ENCODE measurements around the gene NCAM1.

Gene NCAM1

DNA sequence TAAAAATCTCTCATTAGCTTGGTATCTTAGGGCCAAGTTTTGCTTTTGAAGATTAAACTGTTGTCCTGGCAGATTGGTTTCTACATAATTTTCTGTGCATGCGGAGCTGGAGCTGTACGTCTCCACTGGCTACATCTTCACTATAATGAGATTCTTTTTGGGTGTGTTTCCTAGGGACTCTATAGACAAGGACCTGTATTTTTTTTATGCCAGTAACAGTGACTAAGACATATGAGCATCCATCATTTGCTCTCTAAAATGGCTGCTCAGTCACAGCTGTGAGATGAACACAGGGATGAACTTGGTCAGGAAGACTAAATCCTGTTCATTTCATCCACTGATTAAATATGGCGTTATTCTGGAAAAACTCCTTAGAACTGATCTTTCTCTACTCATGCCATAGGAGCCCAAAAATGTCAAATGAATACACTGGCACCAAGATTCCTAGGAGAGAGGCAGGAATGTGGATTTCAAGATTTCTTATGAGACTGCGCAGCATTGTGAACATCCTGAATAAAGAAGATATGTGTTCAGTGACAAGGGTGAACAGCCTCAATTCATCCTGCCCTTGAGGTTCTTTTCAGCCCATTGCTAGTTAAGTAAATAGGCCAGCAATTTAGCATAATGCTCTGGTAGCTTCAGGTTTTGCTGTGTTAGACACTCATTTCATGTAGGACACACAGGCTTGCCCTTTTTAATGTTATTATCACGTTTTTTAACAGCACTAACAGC is 168.2 kb downstream of the NCAM1 start:
- no peak overlapping the region for H3K18ac ChIP-seq (ENCODE audit: low read depth in 1 of 2, low read length in 2 of 2)
- H4K91ac ChIP-seq (ENCODE audit: low read length): no peak overlapping the region
- H3K4ac ChIP-seq (ENCODE audit: low read depth in 1 of 2, low read length in 2 of 2): no peak overlapping the region
- no peaks in the 10 kb centered on the region for H3K36me3 ChIP-seq (ENCODE audit: control insufficient read depth in 1 of 2, insufficient read depth in 2 of 2, low read depth in 1 of 2, low read length in 2 of 2)
- no peak overlapping the region for H2AFZ ChIP-seq (ENCODE audit: low read depth, low read length)
- no peak for DNase-seq
- H3K79me1 ChIP-seq (replicated peaks; ENCODE audit: low read length, poor library complexity, severe bottlenecking): no peaks in the 10 kb centered on the region
- H3K9ac ChIP-seq (ENCODE audit: low read length): no peak overlapping the region
- no peak overlapping the region for H4K8ac ChIP-seq (ENCODE audit: low read length)
- H3K27ac ChIP-seq (ENCODE audit: low read length, poor library complexity, severe bottlenecking): no peak overlapping the region
- H3K14ac ChIP-seq (ENCODE audit: low read length in 2 of 2): no peak overlapping the region
- H2BK15ac ChIP-seq (ENCODE audit: low read depth, poor library complexity, severe bottlenecking): no peak overlapping the region
- WGBS: 100% methylated on average over 3 of the region's 5 CpGs
- H2BK120ac ChIP-seq (ENCODE audit: low read depth, low read length): no peak overlapping the region
- no peaks in the 10 kb centered on the region for H3K4me1 ChIP-seq (ENCODE audit: control insufficient read depth, insufficient read depth, low read depth, low read length)
- H2BK12ac ChIP-seq (ENCODE audit: low read length in 2 of 2): no peak overlapping the region
- no peaks in the 10 kb centered on the region for H3K9me3 ChIP-seq (ENCODE audit: control insufficient read depth, low read length)
- H2AK5ac ChIP-seq (ENCODE audit: low read length, severe bottlenecking): no peak overlapping the region
- no peak overlapping the region for H2BK5ac ChIP-seq (ENCODE audit: low read depth, low read length, poor library complexity, severe bottlenecking)
- no peak overlapping the region for H3K4me2 ChIP-seq (ENCODE audit: low read length, poor library complexity, severe bottlenecking)
- no peak overlapping the region for H3K23ac ChIP-seq (ENCODE audit: low read length in 2 of 2)
- H3K27me3 ChIP-seq (ENCODE audit: control insufficient read depth in 1 of 2, insufficient read depth in 1 of 2, low read length in 2 of 2): peaks cover 0 to 9% of the 10 kb centered on the region in 2 experiments
- H3K4me3 ChIP-seq (ENCODE audit: insufficient read depth in 1 of 2, low read depth in 1 of 2, low read length in 2 of 2): no peak overlapping the region

DNA sequence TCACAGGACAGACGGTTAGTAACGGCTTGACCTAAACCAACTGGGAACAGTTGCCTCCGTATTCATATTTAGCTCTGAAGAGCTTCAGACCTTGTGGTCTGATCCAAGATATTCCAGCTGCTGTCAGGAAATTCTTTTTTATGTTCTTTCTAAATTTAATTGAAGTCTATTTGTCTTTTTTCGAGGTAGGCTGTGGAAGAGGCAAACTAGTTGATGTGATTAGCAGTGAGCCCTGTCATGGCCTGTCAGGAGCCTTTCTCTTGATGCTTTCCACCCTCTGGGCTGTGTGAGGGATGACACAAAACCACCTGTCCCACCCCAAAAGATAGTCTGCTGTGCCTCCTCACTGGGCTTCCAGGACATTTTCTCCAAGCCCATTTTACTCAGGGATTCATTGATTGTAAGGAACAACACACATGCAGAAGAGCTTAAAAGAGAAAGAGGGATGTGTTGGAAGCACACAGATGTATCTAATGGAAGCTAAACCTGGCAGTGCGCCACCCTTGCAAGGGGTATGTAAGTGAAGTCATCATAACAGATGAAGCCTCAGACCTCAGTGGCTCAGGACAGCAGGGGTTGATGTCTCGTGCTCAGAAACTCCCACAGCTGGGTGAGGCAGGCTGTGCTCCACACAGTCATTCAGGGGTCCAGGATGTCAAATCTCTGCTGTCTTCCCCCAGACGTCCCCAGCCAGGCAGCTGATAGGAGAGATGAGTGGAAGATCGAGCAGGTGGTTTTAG is 170.0 kb downstream of the NCAM1 start:
- Histone ChIP-seq H4K91ac (ENCODE audit: low read length) (no peak overlapping the region), H2BK5ac (ENCODE audit: low read depth, low read length, poor library complexity, severe bottlenecking) (no peak overlapping the region), H2AFZ (ENCODE audit: low read depth, low read length) (no peak overlapping the region), H3K9ac (ENCODE audit: low read length) (no peak overlapping the region), H3K4me2 (ENCODE audit: low read length, poor library complexity, severe bottlenecking) (no peak overlapping the region), H2BK15ac (ENCODE audit: low read depth, poor library complexity, severe bottlenecking) (no peak overlapping the region), H2AK5ac (ENCODE audit: low read length, severe bottlenecking) (no peak overlapping the region), H4K8ac (ENCODE audit: low read length) (peak overlapping the region; percentile 63), H3K79me1 (replicated peaks; ENCODE audit: low read length, poor library complexity, severe bottlenecking) (no peaks in the 10 kb centered on the region), H3K18ac (ENCODE audit: low read depth in 1 of 2, low read length in 2 of 2) (no peak overlapping the region), H3K4ac (ENCODE audit: low read depth in 1 of 2, low read length in 2 of 2) (no peak overlapping the region), H3K4me1 (ENCODE audit: control insufficient read depth, insufficient read depth, low read depth, low read length) (no peaks in the 10 kb centered on the region), H3K4me3 (ENCODE audit: insufficient read depth in 1 of 2, low read depth in 1 of 2, low read length in 2 of 2) (no peak overlapping the region), H2BK12ac (ENCODE audit: low read length in 2 of 2) (peak overlapping the region in 1 of 2 experiments; percentile 31), H3K36me3 (ENCODE audit: control insufficient read depth in 1 of 2, insufficient read depth in 2 of 2, low read depth in 1 of 2, low read length in 2 of 2) (no peaks in the 10 kb centered on the region), H3K14ac (ENCODE audit: low read length in 2 of 2) (no peak overlapping the region), H3K27me3 (ENCODE audit: control insufficient read depth in 1 of 2, insufficient read depth in 1 of 2, low read length in 2 of 2) (peaks cover 0 to 14% of the 10 kb centered on the region in 2 experiments), H2BK120ac (ENCODE audit: low read depth, low read length) (no peak overlapping the region), H3K23ac (ENCODE audit: low read length in 2 of 2) (peak overlapping the region in 1 of 2 experiments; percentile 79), H3K9me3 (ENCODE audit: control insufficient read depth, low read length) (no peaks in the 10 kb centered on the region), H3K27ac (ENCODE audit: low read length, poor library complexity, severe bottlenecking) (no peak overlapping the region)
- WGBS: 90% methylated on average over 8 of the region's 8 CpGs
- no peak for DNase-seq

DNA sequence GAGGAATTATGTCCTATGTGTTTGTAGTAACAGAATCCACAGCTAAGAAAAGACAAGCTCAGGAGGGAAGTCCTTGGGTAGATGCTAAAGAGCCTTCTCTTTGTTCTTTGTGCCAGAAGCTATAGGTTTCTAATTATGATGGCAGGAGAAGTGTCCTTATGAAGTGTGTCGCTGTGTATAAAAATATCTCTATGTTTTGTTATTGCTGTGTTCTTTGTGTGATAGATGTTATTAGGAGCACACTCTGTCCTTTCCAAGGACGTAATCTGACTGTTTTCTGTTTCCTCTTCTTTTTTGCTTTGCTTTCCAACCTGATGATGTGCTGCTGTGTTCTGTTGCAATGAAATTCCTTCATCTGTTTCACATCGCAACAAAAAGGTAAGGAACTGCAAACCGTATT is 171.9 kb downstream of the NCAM1 start:
- Histone ChIP-seq H2BK5ac (ENCODE audit: low read depth, low read length, poor library complexity, severe bottlenecking) (no peak overlapping the region), H3K36me3 (ENCODE audit: control insufficient read depth in 1 of 2, insufficient read depth in 2 of 2, low read depth in 1 of 2, low read length in 2 of 2) (no peaks in the 10 kb centered on the region), H3K4ac (ENCODE audit: low read depth in 1 of 2, low read length in 2 of 2) (no peak overlapping the region), H2BK12ac (ENCODE audit: low read length in 2 of 2) (no peak overlapping the region), H3K4me2 (ENCODE audit: low read length, poor library complexity, severe bottlenecking) (no peak overlapping the region), H2BK15ac (ENCODE audit: low read depth, poor library complexity, severe bottlenecking) (no peak overlapping the region), H2AFZ (ENCODE audit: low read depth, low read length) (no peak overlapping the region), H3K9ac (ENCODE audit: low read length) (no peak overlapping the region), H3K27ac (ENCODE audit: low read length, poor library complexity, severe bottlenecking) (no peak overlapping the region), H3K9me3 (ENCODE audit: control insufficient read depth, low read length) (no peaks in the 10 kb centered on the region), H3K79me1 (replicated peaks; ENCODE audit: low read length, poor library complexity, severe bottlenecking) (no peaks in the 10 kb centered on the region), H3K27me3 (ENCODE audit: control insufficient read depth in 1 of 2, insufficient read depth in 1 of 2, low read length in 2 of 2) (peaks cover 0 to 14% of the 10 kb centered on the region in 2 experiments), H3K4me1 (ENCODE audit: control insufficient read depth, insufficient read depth, low read depth, low read length) (no peaks in the 10 kb centered on the region), H3K14ac (ENCODE audit: low read length in 2 of 2) (no peak overlapping the region), H3K4me3 (ENCODE audit: insufficient read depth in 1 of 2, low read depth in 1 of 2, low read length in 2 of 2) (no peak overlapping the region), H3K23ac (ENCODE audit: low read length in 2 of 2) (no peak overlapping the region), H4K8ac (ENCODE audit: low read length) (no peak overlapping the region), H2BK120ac (ENCODE audit: low read depth, low read length) (no peak overlapping the region), H2AK5ac (ENCODE audit: low read length, severe bottlenecking) (no peak overlapping the region), H4K91ac (ENCODE audit: low read length) (no peak overlapping the region), H3K18ac (ENCODE audit: low read depth in 1 of 2, low read length in 2 of 2) (no peak overlapping the region)
- 95% methylated on average over 2 of the region's 4 CpGs for WGBS
- no peak for DNase-seq

DNA sequence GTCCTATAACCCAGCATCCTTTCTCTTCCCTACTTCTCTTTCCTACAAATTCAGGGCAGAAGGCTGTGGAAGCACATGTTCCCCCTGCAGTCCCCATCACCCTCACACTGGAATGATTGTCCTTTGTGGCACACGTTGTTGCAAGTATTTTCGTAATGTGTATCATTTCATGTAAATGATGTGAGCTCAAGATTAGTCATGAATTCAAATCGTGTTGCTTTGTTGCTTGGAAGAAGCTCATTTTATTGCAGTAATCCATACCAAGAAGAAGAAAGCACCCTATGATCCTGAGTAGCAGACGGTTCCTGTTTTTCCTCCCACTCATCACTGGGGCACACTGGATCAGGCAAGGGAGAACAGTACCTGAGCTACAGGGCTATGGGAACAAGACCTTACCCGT is 173.4 kb downstream of the NCAM1 start:
- Histone ChIP-seq H4K8ac (ENCODE audit: low read length) (no peak overlapping the region), H3K4me1 (ENCODE audit: control insufficient read depth, insufficient read depth, low read depth, low read length) (no peaks in the 10 kb centered on the region), H2AK5ac (ENCODE audit: low read length, severe bottlenecking) (no peak overlapping the region), H3K18ac (ENCODE audit: low read depth in 1 of 2, low read length in 2 of 2) (no peak overlapping the region), H2BK5ac (ENCODE audit: low read depth, low read length, poor library complexity, severe bottlenecking) (no peak overlapping the region), H3K9ac (ENCODE audit: low read length) (no peak overlapping the region), H3K14ac (ENCODE audit: low read length in 2 of 2) (no peak overlapping the region), H4K91ac (ENCODE audit: low read length) (no peak overlapping the region), H3K4me2 (ENCODE audit: low read length, poor library complexity, severe bottlenecking) (no peak overlapping the region), H2BK120ac (ENCODE audit: low read depth, low read length) (no peak overlapping the region), H3K27ac (ENCODE audit: low read length, poor library complexity, severe bottlenecking) (no peak overlapping the region), H3K4me3 (ENCODE audit: insufficient read depth in 1 of 2, low read depth in 1 of 2, low read length in 2 of 2) (no peak overlapping the region), H2BK15ac (ENCODE audit: low read depth, poor library complexity, severe bottlenecking) (no peak overlapping the region), H3K23ac (ENCODE audit: low read length in 2 of 2) (no peak overlapping the region), H3K9me3 (ENCODE audit: control insufficient read depth, low read length) (no peaks in the 10 kb centered on the region), H3K27me3 (ENCODE audit: control insufficient read depth in 1 of 2, insufficient read depth in 1 of 2, low read length in 2 of 2) (peaks cover 0 to 16% of the 10 kb centered on the region in 2 experiments), H3K79me1 (replicated peaks; ENCODE audit: low read length, poor library complexity, severe bottlenecking) (no peaks in the 10 kb centered on the region), H2BK12ac (ENCODE audit: low read length in 2 of 2) (no peak overlapping the region), H3K36me3 (ENCODE audit: control insufficient read depth in 1 of 2, insufficient read depth in 2 of 2, low read depth in 1 of 2, low read length in 2 of 2) (no peaks in the 10 kb centered on the region), H2AFZ (ENCODE audit: low read depth, low read length) (no peak overlapping the region), H3K4ac (ENCODE audit: low read depth in 1 of 2, low read length in 2 of 2) (no peak overlapping the region)
- WGBS: 80% methylated on average over 4 of the region's 5 CpGs
- DNase-seq: no peak

All from mesenchymal stem cell (in vitro differentiated cells and primary cell).